Liver (tissue), 9 donors: ENCODE measurements around the gene MICAL2. TPM values are rescaled to one million over a fixed set of nuclear protein-coding genes. Genes with fewer than 3 reads are reported as not detected.

Experiments
- DNase-seq: peaks from one replicate; pipeline ENCODE4 v3.0.0-alpha.2; 2017; ENCODE audit warnings: low spot score
- H3K27ac ChIP-seq, 2 donors: one replicate each; pipeline ENCODE4 v1.7.0; 2013; ENCODE audit warnings: inconsistent platforms in 2 of 2, low read length in 2 of 2, control low read depth in 1 of 2, low read depth in 1 of 2, mild to moderate bottlenecking in 1 of 2
- H3K27me3 ChIP-seq, 4 donors: one replicate each; pipeline versions ENCODE4 v1.6.1 to v1.7.0; 2013; ENCODE audit warnings: low read length in 3 of 4, inconsistent platforms in 1 of 4, mild to moderate bottlenecking in 1 of 4, moderate library complexity in 1 of 4; ENCODE audit not compliant: control insufficient read depth in 4 of 4, insufficient read depth in 4 of 4
- H3K36me3 ChIP-seq, 4 donors: one replicate each; pipeline versions ENCODE4 v1.6.1 to v1.7.0; 2013; ENCODE audit warnings: low read length in 3 of 4, mild to moderate bottlenecking in 3 of 4, low read depth in 1 of 4, moderate library complexity in 1 of 4; ENCODE audit not compliant: control insufficient read depth in 4 of 4, insufficient read depth in 3 of 4
- H3K4me1 ChIP-seq, 4 donors: one replicate each; pipeline versions ENCODE4 v1.6.1 to v1.7.0; 2013; ENCODE audit warnings: low read length in 3 of 4, mild to moderate bottlenecking in 3 of 4, moderate library complexity in 1 of 4; ENCODE audit not compliant: control insufficient read depth in 4 of 4, insufficient read depth in 4 of 4
- H3K4me3 ChIP-seq, 3 donors: one replicate each; pipeline versions ENCODE4 v1.6.1 to v1.7.0; 2013; ENCODE audit warnings: low read length in 3 of 3, control low read depth in 1 of 3, low read depth in 1 of 3, mild to moderate bottlenecking in 1 of 3
- H3K9ac ChIP-seq, 2 donors: one replicate each; pipeline ENCODE4 v1.7.0; 2013; ENCODE audit warnings: low read length in 2 of 2, mild to moderate bottlenecking in 2 of 2, moderate library complexity in 2 of 2, control low read depth in 1 of 2, low read depth in 1 of 2
- H3K9me3 ChIP-seq, 4 donors: one replicate each; pipeline versions ENCODE4 v1.6.1 to v1.7.0; 2013; ENCODE audit warnings: low read length in 3 of 4; ENCODE audit not compliant: control insufficient read depth in 4 of 4
- ATF3 ChIP-seq: IDR thresholded peaks from 2 replicates; pipeline ENCODE4 v1.6.1; 2016; ENCODE audit warnings: antibody characterized with exemption
- CTCF ChIP-seq: fragments of 150-350 bp; IDR thresholded peaks from 2 replicates; pipeline ENCODE4 v1.5.1; 2017; ENCODE audit warnings: improper control_type of control experiment, low read depth, low read length; ENCODE audit not compliant: missing input control
- EGR1 ChIP-seq, 2 donors: IDR thresholded peaks; 2 replicates each; pipeline ENCODE4 v1.6.1; 2016 to 2018; ENCODE audit warnings: antibody characterized with exemption in 2 of 2, low read depth in 2 of 2
- FOXA1 ChIP-seq: IDR thresholded peaks from 2 replicates; pipeline ENCODE4 v1.6.1; 2016; ENCODE audit warnings: antibody characterized with exemption
- FOXA2 ChIP-seq: IDR thresholded peaks from 2 replicates; pipeline ENCODE4 v1.6.1; 2016; ENCODE audit warnings: antibody characterized with exemption
- GABPA ChIP-seq, 2 donors: IDR thresholded peaks in 1 of 2; conservative IDR thresholded peaks in 1 of 2; 2 replicates each; pipeline ENCODE4 v1.6.1; 2016; ENCODE audit warnings: antibody characterized with exemption in 2 of 2, mild to moderate bottlenecking in 1 of 2, moderate library complexity in 1 of 2
- HNF4A ChIP-seq, 2 donors: conservative IDR thresholded peaks; 2 replicates each; pipeline ENCODE4 v1.6.1; 2016; ENCODE audit warnings: antibody characterized with exemption in 2 of 2, mild to moderate bottlenecking in 2 of 2
- HNF4G ChIP-seq: IDR thresholded peaks from 2 replicates; pipeline ENCODE4 v1.6.1; 2016; ENCODE audit warnings: antibody characterized with exemption
- JUND ChIP-seq, 2 donors: IDR thresholded peaks; 2 replicates each; pipeline ENCODE4 v1.6.1; 2016; ENCODE audit warnings: antibody characterized with exemption in 2 of 2
- MAX ChIP-seq: IDR thresholded peaks from 2 replicates; pipeline ENCODE4 v1.6.1; 2016; ENCODE audit warnings: antibody characterized with exemption
- NR2F2 ChIP-seq: IDR thresholded peaks from 2 replicates; pipeline ENCODE4 v1.6.1; 2016; ENCODE audit warnings: antibody characterized with exemption
- RAD21 ChIP-seq, 2 donors: IDR thresholded peaks; 2 replicates each; pipeline ENCODE4 v1.6.1; 2016; ENCODE audit warnings: antibody characterized with exemption in 2 of 2, mild to moderate bottlenecking in 2 of 2
- RXRA ChIP-seq, 2 donors: IDR thresholded peaks; 2 replicates each; pipeline ENCODE4 v1.6.1; 2017 to 2018; ENCODE audit warnings: antibody characterized with exemption in 2 of 2, mild to moderate bottlenecking in 1 of 2
- SP1 ChIP-seq: IDR thresholded peaks from 2 replicates; pipeline ENCODE4 v1.6.1; 2018; ENCODE audit warnings: antibody characterized with exemption, mild to moderate bottlenecking
- TAF1 ChIP-seq: conservative IDR thresholded peaks from 2 replicates; pipeline ENCODE4 v1.6.1; 2016; ENCODE audit warnings: antibody characterized with exemption, mild to moderate bottlenecking
- YY1 ChIP-seq: IDR thresholded peaks from 2 replicates; pipeline ENCODE4 v1.6.1; 2016; ENCODE audit warnings: antibody characterized with exemption, mild to moderate bottlenecking
- ZBTB33 ChIP-seq: IDR thresholded peaks from 2 replicates; pipeline ENCODE4 v1.6.1; 2016; ENCODE audit warnings: antibody characterized with exemption
- WGBS: extraction: QIAGEN DNeasy Blood & Tissue Kit; methylation state at CpG from one replicate; pipeline ENCODE4 v1.1.7; 2013; 5-methylcytosine and 5-hydroxymethylcytosine counted together
- polyA plus RNA-seq, 2 donors: library from polyadenylated mRNA; stranded (reverse) in 1 of 2; unstranded in 1 of 2; fragments of 200-250 nt in 1 of 2; fragments of >200 nt in 1 of 2; fragmentation: Nextera tagmentation in 1 of 2; extraction: Ambion mirVana in 1 of 2; gene quantifications; one replicate each; pipeline versions ENCODE4 v1.2.1 to v1.2.3, GENCODE V29; 2013 to 2015
- total RNA-seq, 2 donors: library from RNA; depleted of rRNA; stranded (reverse); fragments of >200 nt; gene quantifications; one replicate each; pipeline ENCODE4 v1.2.3, GENCODE V29; 2014
- TF ChIP-seq, protein P1 (sequence below): IDR thresholded peaks from 2 replicates; pipeline ENCODE4 v1.6.1; 2016; ENCODE audit warnings: antibody characterized with exemption, mild to moderate bottlenecking
- donor health status: healthy.
- donor health status: healthy.
- donor health status: healthy.
- donor health status: healthy.
- donor health status: healthy.

MICAL2 gene
- total and polyA plus RNA-seq, 4 donors, result 17.5 to 113 (median 42.9) TPM

DNA sequence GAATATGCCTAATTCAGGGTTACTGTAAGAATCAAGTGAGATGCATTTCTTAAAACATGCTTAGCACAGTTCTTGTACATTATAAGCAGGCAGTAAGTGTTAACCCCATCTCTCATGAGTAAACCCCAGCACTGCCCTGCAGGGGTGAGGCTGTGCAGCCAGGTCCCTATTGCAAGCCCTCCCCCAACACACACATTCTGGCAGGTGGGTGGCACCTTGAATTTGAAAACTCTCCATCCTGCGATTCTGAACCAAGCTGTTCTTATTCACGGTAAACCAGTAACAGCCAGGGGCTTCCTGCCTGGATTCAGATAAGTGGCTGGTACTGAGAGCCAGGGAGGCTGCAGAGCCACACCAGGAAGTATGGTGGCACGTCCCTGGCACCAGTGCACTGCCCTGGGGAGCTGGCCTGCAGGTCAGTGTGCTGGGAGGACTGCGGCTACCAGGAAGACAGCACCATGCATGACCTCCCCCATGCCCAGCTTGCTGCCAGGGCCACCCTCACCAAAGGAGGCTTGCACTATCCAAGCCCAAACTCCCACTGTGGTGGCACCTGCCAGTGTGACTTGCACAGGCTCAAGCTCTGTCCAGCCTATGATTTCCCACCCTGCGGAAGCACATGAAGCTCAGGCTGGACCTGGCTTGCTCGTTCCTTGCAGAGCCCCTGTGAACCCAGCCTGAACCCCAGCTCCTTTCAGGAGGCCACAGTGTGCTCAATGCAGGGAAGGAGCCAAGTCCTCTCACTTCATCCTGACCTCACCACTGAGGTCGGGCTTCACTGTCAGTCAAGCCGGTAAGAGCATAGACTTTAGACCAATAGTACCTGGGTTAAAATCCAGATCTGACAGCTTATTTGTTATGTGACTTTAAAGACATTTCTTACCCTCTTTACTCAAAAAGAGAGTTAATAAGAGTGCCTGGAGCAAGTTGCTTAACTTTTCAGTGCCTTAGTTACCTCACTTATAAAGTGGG is 88.1 kb downstream of the MICAL2 start:
- TF ChIP-seq FOXA1 (no peak), HNF4G (no peak), GABPA (IDR thresholded peaks at IDR 0.05 in 1 of 2, conservative IDR thresholded peaks at IDR 0.05 in 1 of 2) (no peak), JUND (IDR thresholded peaks at IDR 0.05) (no peak), ZBTB33 (no peak), RAD21 (IDR thresholded peaks at IDR 0.05) (no peak), RXRA (IDR thresholded peaks at IDR 0.05) (no peak), TAF1 (no peak), YY1 (no peak), MAX (no peak), CTCF (no peak), FOXA2 (no peak), SP1 (no peak)
- Histone ChIP-seq H3K9me3 (no peaks in the 10 kb centered on the region), H3K4me3 (no peak overlapping the region), H3K36me3 (no peaks in the 10 kb centered on the region), H3K27ac (no peak overlapping the region), H3K9ac (no peak overlapping the region), H3K4me1 (no peaks in the 10 kb centered on the region), H3K27me3 (no peaks in the 10 kb centered on the region)
- 82% methylated on average over 8 of the region's 8 CpGs for WGBS
- no peak for DNase-seq

- Histone ChIP-seq H3K27ac (no peak overlapping the region), H3K9ac (no peak overlapping the region), H3K9me3 (no peaks in the 10 kb centered on the region), H3K36me3 (peaks cover 0 to 3% (median 1%) of the 10 kb centered on the region in 4 donors), H3K4me3 (no peak overlapping the region), H3K27me3 (no peaks in the 10 kb centered on the region), H3K4me1 (no peaks in the 10 kb centered on the region)
- no peak for DNase-seq
- WGBS, result 84% methylated on average over 13 of the region's 13 CpGs
- no peak for TF ChIP-seq YY1
- TF ChIP-seq GABPA (IDR thresholded peaks at IDR 0.05 in 1 of 2, conservative IDR thresholded peaks at IDR 0.05 in 1 of 2), result no peak
- TF ChIP-seq SP1, result no peak
- TF ChIP-seq ATF3, result no peak
- no peak for TF ChIP-seq RAD21 (IDR thresholded peaks at IDR 0.05)
- TF ChIP-seq TAF1, result no peak
- no peak for TF ChIP-seq EGR1 (IDR thresholded peaks at IDR 0.05; ENCODE audit: low read depth in 2 of 2)
- no peak for TF ChIP-seq CTCF
- TF ChIP-seq FOXA2, result no peak
- TF ChIP-seq NR2F2, result no peak
- no peak for TF ChIP-seq MAX
- TF ChIP-seq HNF4G, result no peak
- no peak for TF ChIP-seq RXRA (IDR thresholded peaks at IDR 0.05)
- TF ChIP-seq HNF4A (conservative IDR thresholded peaks at IDR 0.05), result no peak
- TF ChIP-seq, protein P1, sequence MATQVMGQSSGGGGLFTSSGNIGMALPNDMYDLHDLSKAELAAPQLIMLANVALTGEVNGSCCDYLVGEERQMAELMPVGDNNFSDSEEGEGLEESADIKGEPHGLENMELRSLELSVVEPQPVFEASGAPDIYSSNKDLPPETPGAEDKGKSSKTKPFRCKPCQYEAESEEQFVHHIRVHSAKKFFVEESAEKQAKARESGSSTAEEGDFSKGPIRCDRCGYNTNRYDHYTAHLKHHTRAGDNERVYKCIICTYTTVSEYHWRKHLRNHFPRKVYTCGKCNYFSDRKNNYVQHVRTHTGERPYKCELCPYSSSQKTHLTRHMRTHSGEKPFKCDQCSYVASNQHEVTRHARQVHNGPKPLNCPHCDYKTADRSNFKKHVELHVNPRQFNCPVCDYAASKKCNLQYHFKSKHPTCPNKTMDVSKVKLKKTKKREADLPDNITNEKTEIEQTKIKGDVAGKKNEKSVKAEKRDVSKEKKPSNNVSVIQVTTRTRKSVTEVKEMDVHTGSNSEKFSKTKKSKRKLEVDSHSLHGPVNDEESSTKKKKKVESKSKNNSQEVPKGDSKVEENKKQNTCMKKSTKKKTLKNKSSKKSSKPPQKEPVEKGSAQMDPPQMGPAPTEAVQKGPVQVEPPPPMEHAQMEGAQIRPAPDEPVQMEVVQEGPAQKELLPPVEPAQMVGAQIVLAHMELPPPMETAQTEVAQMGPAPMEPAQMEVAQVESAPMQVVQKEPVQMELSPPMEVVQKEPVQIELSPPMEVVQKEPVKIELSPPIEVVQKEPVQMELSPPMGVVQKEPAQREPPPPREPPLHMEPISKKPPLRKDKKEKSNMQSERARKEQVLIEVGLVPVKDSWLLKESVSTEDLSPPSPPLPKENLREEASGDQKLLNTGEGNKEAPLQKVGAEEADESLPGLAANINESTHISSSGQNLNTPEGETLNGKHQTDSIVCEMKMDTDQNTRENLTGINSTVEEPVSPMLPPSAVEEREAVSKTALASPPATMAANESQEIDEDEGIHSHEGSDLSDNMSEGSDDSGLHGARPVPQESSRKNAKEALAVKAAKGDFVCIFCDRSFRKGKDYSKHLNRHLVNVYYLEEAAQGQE, result no peak
- TF ChIP-seq JUND (IDR thresholded peaks at IDR 0.05), result no peak
Observed at GRCh38 chr11:12199231-12199948, 89.0 kb downstream of the MICAL2 start.
